HepG2 (cell line): ENCODE results near the gene FBXW8. TPM values are rescaled to one million over a fixed set of nuclear protein-coding genes. Genes with fewer than 3 reads are reported as not detected.

Source experiments
- ATAC-seq: fragments of 200-7000 bp; cut with Tn5 transposase; 3 replicates; pipeline ENCODE4 v1.9.1; 2020; ENCODE audit warnings: mild to moderate bottlenecking, moderate library complexity
- BruUV-seq: library from RNA; stranded (reverse); fragments of 400-500 nt; replicated peaks from 2 replicates; lab custom pipeline; 2021; lab: Mats Ljungman, UMichigan
- CTCF ChIA-PET: fragments of 300-600 bp; formaldehyde crosslinking; extraction: SDS; loops from one replicate; lab custom pipeline; 2021; ENCODE audit warnings: low total read pairs, inconsistent platforms, low intra/inter-chr PET ratio; lab: Yijun Ruan, JAX
- POLR2A ChIA-PET: fragments of 350-600 bp; sonication (Branson Sonifier 250); formaldehyde crosslinking; loops from one replicate; lab custom pipeline; 2020; ENCODE audit warnings: antibody characterized with exemption, inconsistent platforms; lab: Yijun Ruan, JAX
- DNase-seq: peaks from one replicate; pipeline ENCODE4 v3.0.0-alpha.2; 2015; ENCODE audit warnings: low spot score
- FAIRE-seq: peaks from 3 replicates; lab custom pipeline; 2011; peaks lifted over from hg19 to GRCh38; lab: Jason Lieb, UNC
- H2AFZ ChIP-seq: one replicate; pipeline ENCODE4 v1.6.1; 2011; ENCODE audit warnings: low read length, inconsistent platforms
- H3K27ac ChIP-seq: fragments of 300-600 bp; 3 replicates; pipeline ENCODE4 v1.8.0; 2011; ENCODE audit warnings: mixed run types, mild to moderate bottlenecking, mixed read lengths, low read length, inconsistent platforms; ENCODE audit not compliant: insufficient read depth; ENCODE audit errors: extremely low read length
- H3K27me3 ChIP-seq, 2 experiments: fragments of 200-600 bp in 1 of 2; 2 replicates in 1 of 2; 3 replicates in 1 of 2; pipeline versions ENCODE4 v1.6.0 to v1.8.0; 2011; ENCODE audit warnings: low read length in 2 of 2, mild to moderate bottlenecking in 2 of 2, moderate library complexity in 2 of 2, inconsistent platforms in 1 of 2; ENCODE audit not compliant: insufficient read depth in 2 of 2, control insufficient read depth in 1 of 2
- H3K36me3 ChIP-seq, 2 experiments: fragments of 200-600 bp in 1 of 2; replicated peaks in 1 of 2; 2 replicates in 1 of 2; 3 replicates in 1 of 2; pipeline versions ENCODE4 v1.5.1 to v1.8.0; 2011; ENCODE audit warnings: low read length in 2 of 2, inconsistent platforms in 1 of 2; ENCODE audit not compliant: insufficient read depth in 2 of 2, control insufficient read depth in 1 of 2
- H3K4me1 ChIP-seq: 2 replicates; pipeline ENCODE4 v1.5.1; 2012; ENCODE audit warnings: low read length, inconsistent platforms; ENCODE audit not compliant: insufficient read depth
- H3K4me2 ChIP-seq: 2 replicates; pipeline ENCODE4 v1.6.0; 2011; ENCODE audit warnings: low read depth, low read length, inconsistent platforms
- H3K4me3 ChIP-seq, 3 experiments: fragments of 200-600 bp in 1 of 3; sonication (generic), shearing (Covaris generic) in 1 of 3; replicated peaks in 1 of 3; 2 replicates each; pipeline ENCODE4 v1.5.1; 2011 to 2016; ENCODE audit warnings: low read length in 3 of 3, inconsistent platforms in 2 of 3, low read depth in 2 of 3, mild to moderate bottlenecking in 2 of 3, control low read depth in 1 of 3, mixed read lengths in 1 of 3; ENCODE audit not compliant: insufficient read depth in 1 of 3
- H3K79me2 ChIP-seq: one replicate; pipeline ENCODE4 v1.6.1; 2011; ENCODE audit warnings: low read length, inconsistent platforms; ENCODE audit not compliant: insufficient read depth
- H3K9ac ChIP-seq: 2 replicates; pipeline ENCODE4 v1.6.0; 2011; ENCODE audit warnings: mild to moderate bottlenecking, low read depth, low read length, inconsistent platforms; ENCODE audit not compliant: insufficient read depth
- H3K9me3 ChIP-seq: 2 replicates; pipeline ENCODE4 v1.5.1; 2012; ENCODE audit warnings: mild to moderate bottlenecking, low read length
- H4K20me1 ChIP-seq: 2 replicates; pipeline ENCODE4 v1.6.0; 2011; ENCODE audit warnings: inconsistent platforms, mild to moderate bottlenecking, low read length, moderate library complexity; ENCODE audit not compliant: insufficient read depth
- ELF4 ChIP-seq: sonication (generic); formaldehyde crosslinking; IDR thresholded peaks from 2 replicates; pipeline ENCODE4 v1.5.0; 2020; ENCODE audit warnings: missing genetic modification reagents, mild to moderate bottlenecking, moderate library complexity, borderline replicate concordance
- IRF2 ChIP-seq: IDR thresholded peaks from 2 replicates; pipeline ENCODE4 v1.6.1; 2018; ENCODE audit warnings: missing genetic modification reagents, missing compliant biosample characterization
- KLF12 ChIP-seq: sonication (generic); formaldehyde crosslinking; IDR thresholded peaks from 2 replicates; pipeline ENCODE4 v1.4.0; 2020; ENCODE audit warnings: missing genetic modification reagents, borderline replicate concordance
- NCOA1 ChIP-seq: sonication (generic); formaldehyde crosslinking; IDR thresholded peaks from 2 replicates; pipeline ENCODE4 v1.9.0; 2021; ENCODE audit warnings: missing genetic modification reagents
- SAP130 ChIP-seq: IDR thresholded peaks from 2 replicates; pipeline ENCODE4 v1.6.1; 2016; ENCODE audit warnings: low read depth
- ZNF260 ChIP-seq: sonication (generic); formaldehyde crosslinking; IDR thresholded peaks from 2 replicates; pipeline ENCODE4 v1.4.0; 2020; ENCODE audit warnings: missing genetic modification reagents, low read depth, mild to moderate bottlenecking, borderline replicate concordance
- ZNF446 ChIP-seq: sonication (generic); formaldehyde crosslinking; IDR thresholded peaks from 2 replicates; pipeline ENCODE4 v1.5.0; 2020; ENCODE audit warnings: mild to moderate bottlenecking, missing genetic modification reagents
- WGBS: methylation state at CpG from one replicate; pipeline ENCODE4 v1.1.6; 2017; ENCODE audit warnings: low lambda C conversion rate; 5-methylcytosine and 5-hydroxymethylcytosine counted together
- in situ Hi-C: cut with HindIII; loops from 2 replicates; pipeline ENCODE4 v1.10.0; 2017; ENCODE audit warnings: low pct_unique_long_range_greater_than_20kb; ENCODE audit not compliant: extremely low pct_ligation_motif_present
- intact Hi-C: fragments of 100-400 bp; cut with micrococcal nuclease; formaldehyde crosslinking; loops from one replicate; pipeline ENCODE4 v1.10.0; 2022; ENCODE audit not compliant: unreplicated experiment
- polyA plus RNA-seq, 8 experiments: library from polyadenylated mRNA; depleted of rRNA in 3 of 8; stranded (reverse) in 7 of 8; unstranded in 1 of 8; fragments of >200 nt; fragmentation: Illumina TruSeq in 4 of 8; extraction: Trizol in 4 of 8; gene quantifications; 2 replicates each; pipeline versions ENCODE4 v1.2.1 to v1.2.3, GENCODE V29; 2011 to 2016; ENCODE audit warnings: low read depth in 4 of 8, missing spikeins in 1 of 8, mixed read lengths in 1 of 8; ENCODE audit not compliant: insufficient read depth in 1 of 8
- total RNA-seq, 5 experiments: library from RNA; depleted of rRNA; stranded (reverse); fragments of >200 nt; fragmentation: Illumina TruSeq; extraction: Trizol; gene quantifications; 2 replicates each; pipeline ENCODE4 v1.2.3, GENCODE V29; 2016; ENCODE audit warnings: low read depth in 1 of 5
- TF ChIP-seq, protein P1 (sequence below): sonication (generic); formaldehyde crosslinking; IDR thresholded peaks from 2 replicates; pipeline ENCODE4 v1.9.0; 2021; ENCODE audit warnings: mild to moderate bottlenecking, missing genetic modification reagents
- TF ChIP-seq, protein P2 (sequence below): sonication (generic); formaldehyde crosslinking; IDR thresholded peaks from 2 replicates; pipeline ENCODE4 v1.5.0; 2020; ENCODE audit warnings: missing genetic modification reagents
- TF ChIP-seq, protein P3 (sequence below): sonication (generic); formaldehyde crosslinking; IDR thresholded peaks from 2 replicates; pipeline ENCODE4 v1.5.1; 2020; ENCODE audit warnings: mild to moderate bottlenecking, missing genetic modification reagents
- TF ChIP-seq, protein P4 (sequence below): sonication (generic); formaldehyde crosslinking; IDR thresholded peaks from 2 replicates; pipeline ENCODE4 v1.8.1; 2023; ENCODE audit warnings: mild to moderate bottlenecking, missing genetic modification reagents, borderline replicate concordance
- TF ChIP-seq, protein P5 (sequence below): sonication (generic); formaldehyde crosslinking; IDR thresholded peaks from 2 replicates; pipeline ENCODE4 v1.4.0; 2020; ENCODE audit warnings: missing genetic modification reagents

Gene FBXW8
- total and polyA plus RNA-seq, 2 of the 13 experiments (the other 11 are each of a cell fraction or from before 2014, with no cell fraction given), result 5.1 to 5.9 TPM

DNA sequence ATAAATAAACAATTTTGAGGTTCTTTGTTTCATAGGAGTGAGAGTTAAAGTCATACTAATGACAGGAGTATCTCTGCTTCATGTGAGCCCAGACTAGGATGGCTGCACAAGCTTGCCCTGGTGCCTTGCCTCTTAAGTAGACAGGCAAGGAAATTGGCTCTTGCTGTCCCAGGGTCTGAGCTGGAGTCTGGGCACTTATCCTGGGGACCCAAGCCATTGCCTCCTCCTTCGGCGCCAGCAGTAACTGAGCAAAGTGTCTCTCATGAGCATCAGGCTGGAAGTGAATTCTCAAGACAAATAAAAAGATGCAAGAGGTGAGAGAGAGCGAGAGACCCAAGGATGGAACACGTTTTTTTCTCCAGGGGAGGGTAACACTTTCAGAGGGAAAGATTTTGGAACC lies 6.9 kb upstream of the FBXW8 start:
- DNase-seq (no peak), ATAC-seq (no peak), FAIRE-seq (no peak)
- Histone ChIP-seq H2AFZ (no peak overlapping the region), H3K4me2 (no peak overlapping the region), H3K79me2 (no peaks in the 10 kb centered on the region), H3K27me3 (peaks cover 0 to 2% of the 10 kb centered on the region in 2 experiments; a peak in 1 of 5 replicates), H3K9me3 (no peaks in the 10 kb centered on the region), H3K4me1 (no peaks in the 10 kb centered on the region), H3K4me3 (no peak overlapping the region), H3K36me3 (no peaks in the 10 kb centered on the region), H3K27ac (no peak overlapping the region), H3K9ac (no peak overlapping the region), H4K20me1 (no peaks in the 10 kb centered on the region)
- intact Hi-C loops, result no loop called here
- in situ Hi-C loops, result no loop called here
- BruUV-seq, result no TSS peak
- ChIA-PET CTCF (no interaction called here), POLR2A (no interaction called here)
- WGBS, result 37% methylated on average over 4 of the region's 4 CpGs
- TF ChIP-seq IRF2 (no peak), ZNF446 (no peak), ELF4 (CRISPR knock-in tag) (no peak), KLF12 (CRISPR knock-in tag) (no peak), ZNF260 (no peak), SAP130 (no peak), NCOA1 (CRISPR knock-in tag) (no peak)
- TF ChIP-seq, protein P1, sequence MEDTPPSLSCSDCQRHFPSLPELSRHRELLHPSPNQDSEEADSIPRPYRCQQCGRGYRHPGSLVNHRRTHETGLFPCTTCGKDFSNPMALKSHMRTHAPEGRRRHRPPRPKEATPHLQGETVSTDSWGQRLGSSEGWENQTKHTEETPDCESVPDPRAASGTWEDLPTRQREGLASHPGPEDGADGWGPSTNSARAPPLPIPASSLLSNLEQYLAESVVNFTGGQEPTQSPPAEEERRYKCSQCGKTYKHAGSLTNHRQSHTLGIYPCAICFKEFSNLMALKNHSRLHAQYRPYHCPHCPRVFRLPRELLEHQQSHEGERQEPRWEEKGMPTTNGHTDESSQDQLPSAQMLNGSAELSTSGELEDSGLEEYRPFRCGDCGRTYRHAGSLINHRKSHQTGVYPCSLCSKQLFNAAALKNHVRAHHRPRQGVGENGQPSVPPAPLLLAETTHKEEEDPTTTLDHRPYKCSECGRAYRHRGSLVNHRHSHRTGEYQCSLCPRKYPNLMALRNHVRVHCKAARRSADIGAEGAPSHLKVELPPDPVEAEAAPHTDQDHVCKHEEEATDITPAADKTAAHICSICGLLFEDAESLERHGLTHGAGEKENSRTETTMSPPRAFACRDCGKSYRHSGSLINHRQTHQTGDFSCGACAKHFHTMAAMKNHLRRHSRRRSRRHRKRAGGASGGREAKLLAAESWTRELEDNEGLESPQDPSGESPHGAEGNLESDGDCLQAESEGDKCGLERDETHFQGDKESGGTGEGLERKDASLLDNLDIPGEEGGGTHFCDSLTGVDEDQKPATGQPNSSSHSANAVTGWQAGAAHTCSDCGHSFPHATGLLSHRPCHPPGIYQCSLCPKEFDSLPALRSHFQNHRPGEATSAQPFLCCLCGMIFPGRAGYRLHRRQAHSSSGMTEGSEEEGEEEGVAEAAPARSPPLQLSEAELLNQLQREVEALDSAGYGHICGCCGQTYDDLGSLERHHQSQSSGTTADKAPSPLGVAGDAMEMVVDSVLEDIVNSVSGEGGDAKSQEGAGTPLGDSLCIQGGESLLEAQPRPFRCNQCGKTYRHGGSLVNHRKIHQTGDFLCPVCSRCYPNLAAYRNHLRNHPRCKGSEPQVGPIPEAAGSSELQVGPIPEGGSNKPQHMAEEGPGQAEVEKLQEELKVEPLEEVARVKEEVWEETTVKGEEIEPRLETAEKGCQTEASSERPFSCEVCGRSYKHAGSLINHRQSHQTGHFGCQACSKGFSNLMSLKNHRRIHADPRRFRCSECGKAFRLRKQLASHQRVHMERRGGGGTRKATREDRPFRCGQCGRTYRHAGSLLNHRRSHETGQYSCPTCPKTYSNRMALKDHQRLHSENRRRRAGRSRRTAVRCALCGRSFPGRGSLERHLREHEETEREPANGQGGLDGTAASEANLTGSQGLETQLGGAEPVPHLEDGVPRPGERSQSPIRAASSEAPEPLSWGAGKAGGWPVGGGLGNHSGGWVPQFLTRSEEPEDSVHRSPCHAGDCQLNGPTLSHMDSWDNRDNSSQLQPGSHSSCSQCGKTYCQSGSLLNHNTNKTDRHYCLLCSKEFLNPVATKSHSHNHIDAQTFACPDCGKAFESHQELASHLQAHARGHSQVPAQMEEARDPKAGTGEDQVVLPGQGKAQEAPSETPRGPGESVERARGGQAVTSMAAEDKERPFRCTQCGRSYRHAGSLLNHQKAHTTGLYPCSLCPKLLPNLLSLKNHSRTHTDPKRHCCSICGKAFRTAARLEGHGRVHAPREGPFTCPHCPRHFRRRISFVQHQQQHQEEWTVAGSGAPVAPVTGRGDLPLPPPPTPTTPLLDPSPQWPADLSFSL (CRISPR knock-in tag), result no peak
- TF ChIP-seq, protein P2, sequence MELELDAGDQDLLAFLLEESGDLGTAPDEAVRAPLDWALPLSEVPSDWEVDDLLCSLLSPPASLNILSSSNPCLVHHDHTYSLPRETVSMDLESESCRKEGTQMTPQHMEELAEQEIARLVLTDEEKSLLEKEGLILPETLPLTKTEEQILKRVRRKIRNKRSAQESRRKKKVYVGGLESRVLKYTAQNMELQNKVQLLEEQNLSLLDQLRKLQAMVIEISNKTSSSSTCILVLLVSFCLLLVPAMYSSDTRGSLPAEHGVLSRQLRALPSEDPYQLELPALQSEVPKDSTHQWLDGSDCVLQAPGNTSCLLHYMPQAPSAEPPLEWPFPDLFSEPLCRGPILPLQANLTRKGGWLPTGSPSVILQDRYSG, result no peak
- TF ChIP-seq, protein P3, sequence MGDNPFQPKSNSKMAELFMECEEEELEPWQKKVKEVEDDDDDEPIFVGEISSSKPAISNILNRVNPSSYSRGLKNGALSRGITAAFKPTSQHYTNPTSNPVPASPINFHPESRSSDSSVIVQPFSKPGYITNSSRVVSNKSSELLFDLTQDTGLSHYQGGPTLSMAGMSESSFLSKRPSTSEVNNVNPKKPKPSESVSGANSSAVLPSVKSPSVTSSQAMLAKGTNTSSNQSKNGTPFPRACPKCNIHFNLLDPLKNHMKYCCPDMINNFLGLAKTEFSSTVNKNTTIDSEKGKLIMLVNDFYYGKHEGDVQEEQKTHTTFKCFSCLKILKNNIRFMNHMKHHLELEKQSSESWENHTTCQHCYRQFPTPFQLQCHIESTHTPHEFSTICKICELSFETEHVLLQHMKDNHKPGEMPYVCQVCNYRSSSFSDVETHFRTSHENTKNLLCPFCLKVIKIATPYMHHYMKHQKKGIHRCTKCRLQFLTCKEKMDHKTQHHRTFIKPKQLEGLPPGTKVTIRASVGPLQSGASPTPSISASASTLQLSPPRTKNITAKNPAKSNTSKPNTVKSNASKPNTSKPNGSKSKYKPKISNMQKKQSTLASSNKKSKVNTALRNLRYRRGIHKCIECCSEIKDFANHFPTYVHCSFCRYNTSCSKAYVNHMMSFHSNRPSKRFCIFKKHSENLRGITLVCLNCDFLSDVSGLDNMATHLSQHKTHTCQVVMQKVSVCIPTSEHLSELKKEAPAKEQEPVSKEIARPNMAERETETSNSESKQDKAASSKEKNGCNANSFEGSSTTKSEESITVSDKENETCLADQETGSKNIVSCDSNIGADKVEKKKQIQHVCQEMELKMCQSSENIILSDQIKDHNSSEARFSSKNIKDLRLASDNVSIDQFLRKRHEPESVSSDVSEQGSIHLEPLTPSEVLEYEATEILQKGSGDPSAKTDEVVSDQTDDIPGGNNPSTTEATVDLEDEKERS, result no peak
- TF ChIP-seq, protein P4, sequence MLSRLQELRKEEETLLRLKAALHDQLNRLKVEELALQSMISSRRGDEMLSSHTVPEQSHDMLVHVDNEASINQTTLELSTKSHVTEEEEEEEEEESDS (CRISPR knock-in tag), result no peak
- TF ChIP-seq, protein P5, sequence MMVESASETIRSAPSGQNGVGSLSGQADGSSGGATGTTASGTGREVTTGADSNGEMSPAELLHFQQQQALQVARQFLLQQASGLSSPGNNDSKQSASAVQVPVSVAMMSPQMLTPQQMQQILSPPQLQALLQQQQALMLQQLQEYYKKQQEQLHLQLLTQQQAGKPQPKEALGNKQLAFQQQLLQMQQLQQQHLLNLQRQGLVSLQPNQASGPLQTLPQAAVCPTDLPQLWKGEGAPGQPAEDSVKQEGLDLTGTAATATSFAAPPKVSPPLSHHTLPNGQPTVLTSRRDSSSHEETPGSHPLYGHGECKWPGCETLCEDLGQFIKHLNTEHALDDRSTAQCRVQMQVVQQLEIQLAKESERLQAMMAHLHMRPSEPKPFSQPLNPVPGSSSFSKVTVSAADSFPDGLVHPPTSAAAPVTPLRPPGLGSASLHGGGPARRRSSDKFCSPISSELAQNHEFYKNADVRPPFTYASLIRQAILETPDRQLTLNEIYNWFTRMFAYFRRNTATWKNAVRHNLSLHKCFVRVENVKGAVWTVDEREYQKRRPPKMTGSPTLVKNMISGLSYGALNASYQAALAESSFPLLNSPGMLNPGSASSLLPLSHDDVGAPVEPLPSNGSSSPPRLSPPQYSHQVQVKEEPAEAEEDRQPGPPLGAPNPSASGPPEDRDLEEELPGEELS (CRISPR knock-in tag), result no peak
